Subcutaneous abdominal adipose tissue (tissue), 5 donors: ENCODE results near the gene PDP2.

Experiments
- H3K27ac ChIP-seq: one replicate; pipeline ENCODE4 v1.7.0; 2013; ENCODE audit warnings: low read depth, mild to moderate bottlenecking, inconsistent platforms, low read length, moderate library complexity
- H3K27me3 ChIP-seq, 5 donors: one replicate each; pipeline ENCODE4 v1.7.0; 2013; ENCODE audit warnings: low read length in 5 of 5, inconsistent platforms in 1 of 5; ENCODE audit not compliant: control insufficient read depth in 5 of 5, insufficient read depth in 4 of 5
- H3K36me3 ChIP-seq, 5 donors: one replicate each; pipeline ENCODE4 v1.7.0; 2013; ENCODE audit warnings: low read length in 5 of 5; ENCODE audit not compliant: control insufficient read depth in 5 of 5, insufficient read depth in 5 of 5
- H3K4me1 ChIP-seq, 5 donors: one replicate each; pipeline ENCODE4 v1.7.0; 2013; ENCODE audit warnings: low read length in 5 of 5, mild to moderate bottlenecking in 3 of 5, moderate library complexity in 1 of 5; ENCODE audit not compliant: control insufficient read depth in 5 of 5, insufficient read depth in 5 of 5
- H3K4me3 ChIP-seq, 5 donors: one replicate each; pipeline ENCODE4 v1.7.0; 2013; ENCODE audit warnings: low read length in 5 of 5, low read depth in 1 of 5
- H3K9ac ChIP-seq, 5 donors: one replicate each; pipeline ENCODE4 v1.7.0; 2013; ENCODE audit warnings: low read length in 5 of 5, mild to moderate bottlenecking in 4 of 5, moderate library complexity in 3 of 5
- H3K9me3 ChIP-seq, 5 donors: one replicate each; pipeline ENCODE4 v1.7.0; 2013; ENCODE audit warnings: low read length in 5 of 5; ENCODE audit not compliant: control insufficient read depth in 5 of 5
- donor health status: healthy.
- donor health status: healthy.
- donor health status: healthy.
- donor health status: healthy.
- donor health status: healthy.

Gene PDP2

GRCh38 chr16:66851166-66851964, 28.9 kb upstream of the PDP2 start:
- H3K4me1 ChIP-seq: no peaks in the 10 kb centered on the region
- no peak overlapping the region for H3K9ac ChIP-seq
- H3K27me3 ChIP-seq: peaks cover under 1 to 12% (median 9%) of the 10 kb centered on the region in 5 donors
- no peaks in the 10 kb centered on the region for H3K36me3 ChIP-seq
- H3K4me3 ChIP-seq: no peak overlapping the region
- H3K9me3 ChIP-seq: no peaks in the 10 kb centered on the region
- no peak overlapping the region for H3K27ac ChIP-seq

- Histone ChIP-seq H3K9ac (no peak overlapping the region), H3K27ac (no peak overlapping the region), H3K36me3 (no peaks in the 10 kb centered on the region), H3K4me3 (no peak overlapping the region), H3K27me3 (peaks cover 0 to 3% (median 3%) of the 10 kb centered on the region in 5 donors), H3K9me3 (no peaks in the 10 kb centered on the region), H3K4me1 (no peaks in the 10 kb centered on the region)
Observed at GRCh38 chr16:66853261-66854139, 26.8 kb upstream of the PDP2 start.

GRCh38 chr16:66856184-66856730, 24.1 kb upstream of the PDP2 start:
- Histone ChIP-seq H3K4me3 (no peak overlapping the region), H3K9ac (no peak overlapping the region)

GRCh38 chr16:66856801-66857200, 23.5 kb upstream of the PDP2 start:
- Histone ChIP-seq H3K27me3 (no peaks in the 10 kb centered on the region), H3K27ac (no peak overlapping the region), H3K4me3 (no peak overlapping the region), H3K36me3 (no peaks in the 10 kb centered on the region), H3K4me1 (no peaks in the 10 kb centered on the region), H3K9ac (no peak overlapping the region), H3K9me3 (no peaks in the 10 kb centered on the region)

More at GRCh38 chr16:66856184-66856730, 24.1 kb upstream of the PDP2 start:
- Histone ChIP-seq H3K4me1 (no peaks in the 10 kb centered on the region), H3K27ac (no peak overlapping the region), H3K36me3 (no peaks in the 10 kb centered on the region), H3K27me3 (no peaks in the 10 kb centered on the region), H3K9me3 (no peaks in the 10 kb centered on the region)

GRCh38 chr16:66857437-66857836, 22.9 kb upstream of the PDP2 start:
- H3K9ac ChIP-seq: no peak overlapping the region
- no peak overlapping the region for H3K27ac ChIP-seq
- no peaks in the 10 kb centered on the region for H3K36me3 ChIP-seq
- H3K4me1 ChIP-seq: no peaks in the 10 kb centered on the region
- no peak overlapping the region for H3K4me3 ChIP-seq
- H3K27me3 ChIP-seq: no peaks in the 10 kb centered on the region
- H3K9me3 ChIP-seq: no peaks in the 10 kb centered on the region

GRCh38 chr16:66858740-66859396, 21.4 kb upstream of the PDP2 start:
- Histone ChIP-seq H3K36me3 (no peaks in the 10 kb centered on the region), H3K4me1 (no peaks in the 10 kb centered on the region), H3K9ac (no peak overlapping the region), H3K27ac (no peak overlapping the region), H3K4me3 (no peak overlapping the region), H3K27me3 (no peaks in the 10 kb centered on the region), H3K9me3 (no peaks in the 10 kb centered on the region)

GRCh38 chr16:66859397-66860068, 20.8 kb upstream of the PDP2 start:
- H3K9me3 ChIP-seq: no peaks in the 10 kb centered on the region
- H3K27ac ChIP-seq: no peak overlapping the region
- H3K4me1 ChIP-seq: no peaks in the 10 kb centered on the region
- H3K36me3 ChIP-seq: no peaks in the 10 kb centered on the region
- H3K4me3 ChIP-seq: no peak overlapping the region
- H3K27me3 ChIP-seq: no peaks in the 10 kb centered on the region
- H3K9ac ChIP-seq: no peak overlapping the region

- H3K9ac ChIP-seq: no peak overlapping the region
- H3K9me3 ChIP-seq: no peaks in the 10 kb centered on the region
- no peak overlapping the region for H3K27ac ChIP-seq
- H3K4me3 ChIP-seq: no peak overlapping the region
- H3K36me3 ChIP-seq: no peaks in the 10 kb centered on the region
- no peaks in the 10 kb centered on the region for H3K4me1 ChIP-seq
- no peaks in the 10 kb centered on the region for H3K27me3 ChIP-seq
Observed at GRCh38 chr16:66862023-66862520, 18.2 kb upstream of the PDP2 start.

- no peak overlapping the region for H3K27ac ChIP-seq
- H3K27me3 ChIP-seq: no peaks in the 10 kb centered on the region
- H3K4me1 ChIP-seq: no peaks in the 10 kb centered on the region
- H3K9ac ChIP-seq: no peak overlapping the region
- H3K9me3 ChIP-seq: no peaks in the 10 kb centered on the region
- H3K4me3 ChIP-seq: no peak overlapping the region
- H3K36me3 ChIP-seq: no peaks in the 10 kb centered on the region
Observed at GRCh38 chr16:66863707-66864106, 16.6 kb upstream of the PDP2 start.
